NCI-H510A (cell line): Measurements from ENCODE around the gene IRAK1.

Source experiments
- DNase-seq: peaks from one replicate; lab custom pipeline; 2025; lab: John Stamatoyannopoulos, UW

IRAK1 gene

DNA sequence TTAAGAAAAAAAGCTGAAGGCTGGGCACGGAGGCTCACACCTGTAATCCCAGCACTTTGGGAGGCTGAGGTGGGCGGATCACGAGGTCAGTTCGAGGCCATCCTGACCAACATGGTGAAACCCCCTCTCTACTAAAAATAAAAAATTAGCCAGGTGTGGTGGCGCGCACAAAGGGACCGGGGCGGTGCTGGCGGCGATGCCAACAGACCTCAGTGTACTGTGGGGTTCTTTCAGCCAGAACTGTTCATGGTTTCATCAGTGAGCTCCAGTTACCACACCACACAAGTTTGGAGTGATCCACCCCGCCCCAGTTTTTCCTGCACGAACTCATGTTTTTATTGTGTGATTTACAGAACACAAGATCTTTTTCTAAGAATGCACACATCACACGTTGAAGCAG lies 21.2 kb upstream of the IRAK1 start:
- DNase-seq, result no peak

DNA sequence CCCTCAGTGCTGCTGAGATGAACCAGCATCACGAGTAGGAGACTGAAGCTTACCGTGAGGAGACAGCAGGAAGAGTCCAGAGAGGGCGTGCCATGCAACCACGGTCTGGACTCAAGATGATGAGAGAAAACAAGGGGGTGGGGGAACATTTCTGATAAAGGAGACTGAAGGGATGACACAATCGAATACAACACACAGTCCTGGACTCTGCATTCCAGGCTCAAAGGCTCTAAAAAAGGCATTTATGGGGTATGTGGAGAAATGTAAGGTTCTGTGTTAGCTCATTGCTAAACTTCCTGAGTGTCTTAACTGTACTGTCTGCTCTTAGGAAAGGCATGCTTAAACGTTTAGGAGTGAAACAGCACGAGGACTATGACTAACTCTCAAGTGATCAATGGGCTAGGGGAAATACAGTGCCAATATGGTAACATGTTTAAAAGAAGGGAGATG lies 20.6 kb upstream of the IRAK1 start:
- no peak for DNase-seq

DNA sequence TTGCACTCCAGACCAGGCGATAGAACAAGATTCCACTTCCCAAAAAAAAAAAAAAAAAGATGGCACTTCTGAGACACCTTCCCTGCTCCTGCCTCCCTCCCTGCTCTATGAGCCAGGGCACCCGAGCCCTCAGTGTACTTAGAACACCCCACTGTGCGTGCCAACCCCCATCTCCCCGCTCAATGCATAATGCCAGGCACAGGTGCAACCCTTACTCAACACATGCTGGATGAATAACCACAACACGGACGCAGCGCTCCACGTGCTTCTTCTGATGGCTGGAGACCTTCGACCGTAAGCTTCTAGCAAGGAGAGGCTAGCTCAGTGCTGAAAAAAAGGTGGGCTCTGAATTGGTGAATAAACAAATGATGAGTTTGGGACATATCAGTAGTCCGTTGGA lies 19.9 kb upstream of the IRAK1 start:
- no peak for DNase-seq

GRCh38 chrX:154038656-154039055 lies 19.0 kb upstream of the IRAK1 start:
- no peak for DNase-seq

DNA sequence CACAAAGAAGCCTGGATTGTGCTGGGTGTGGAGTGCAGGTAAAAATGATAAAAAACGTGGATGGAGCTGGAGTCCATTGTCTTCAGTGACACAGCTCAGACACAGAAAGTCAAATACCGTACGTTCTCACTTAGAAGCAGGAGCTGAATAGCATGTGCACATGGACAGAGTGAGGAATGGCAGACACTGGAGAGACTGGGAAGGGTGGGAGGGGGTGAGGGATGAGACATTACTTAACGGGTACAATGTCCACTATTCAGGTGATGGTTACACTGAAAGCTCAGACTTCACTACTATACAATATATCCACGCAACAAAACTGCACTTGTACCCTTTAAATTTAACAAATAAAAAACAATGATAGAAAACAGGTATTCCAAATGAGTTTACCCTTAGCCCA lies 18.1 kb upstream of the IRAK1 start:
- no peak for DNase-seq

DNA sequence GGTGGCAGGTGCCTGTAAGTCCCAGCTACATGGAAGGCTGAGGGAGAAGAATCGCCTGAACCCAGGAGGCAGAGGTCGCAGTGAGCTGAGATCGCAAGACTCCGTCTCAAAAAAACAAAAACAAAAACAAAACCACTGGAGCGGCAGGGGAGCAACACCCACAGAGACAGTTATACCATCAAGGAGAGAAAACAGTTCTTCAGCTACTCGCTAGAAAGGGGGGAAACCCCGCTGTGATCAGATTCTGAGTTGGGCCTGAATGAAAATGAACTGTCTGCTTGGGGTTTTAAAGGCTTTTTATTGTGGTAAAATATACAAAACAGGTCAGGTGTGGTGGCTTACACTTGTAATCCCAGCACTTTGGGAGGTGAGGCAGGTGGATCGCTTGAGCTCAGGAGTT lies 16.8 kb upstream of the IRAK1 start:
- no peak for DNase-seq

GRCh38 chrX:154033848-154034247 lies 14.1 kb upstream of the IRAK1 start:
- DNase-seq, result no peak

DNA sequence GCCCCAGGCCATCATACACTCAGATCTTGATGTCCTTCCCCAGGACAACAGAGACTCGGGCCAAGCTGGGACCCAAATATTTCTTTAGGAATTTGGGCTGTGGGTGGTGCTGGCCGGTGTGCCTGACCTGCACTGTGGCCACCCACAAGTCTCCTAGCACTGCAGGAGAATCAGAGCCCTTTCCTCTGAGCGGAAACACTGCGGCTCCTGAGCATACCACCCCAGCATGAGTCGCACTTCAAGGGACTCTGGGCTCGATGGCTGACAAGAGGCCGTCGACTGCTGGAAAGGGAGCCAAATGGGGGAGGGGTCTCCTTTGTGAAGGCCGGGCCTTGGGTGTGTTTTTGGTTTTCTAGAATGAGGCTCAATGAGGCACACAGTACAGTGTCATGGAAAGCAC lies 13.0 kb upstream of the IRAK1 start:
- no peak for DNase-seq

- DNase-seq, result no peak
Observed at GRCh38 chrX:154032160-154032559, 12.5 kb upstream of the IRAK1 start.

DNA sequence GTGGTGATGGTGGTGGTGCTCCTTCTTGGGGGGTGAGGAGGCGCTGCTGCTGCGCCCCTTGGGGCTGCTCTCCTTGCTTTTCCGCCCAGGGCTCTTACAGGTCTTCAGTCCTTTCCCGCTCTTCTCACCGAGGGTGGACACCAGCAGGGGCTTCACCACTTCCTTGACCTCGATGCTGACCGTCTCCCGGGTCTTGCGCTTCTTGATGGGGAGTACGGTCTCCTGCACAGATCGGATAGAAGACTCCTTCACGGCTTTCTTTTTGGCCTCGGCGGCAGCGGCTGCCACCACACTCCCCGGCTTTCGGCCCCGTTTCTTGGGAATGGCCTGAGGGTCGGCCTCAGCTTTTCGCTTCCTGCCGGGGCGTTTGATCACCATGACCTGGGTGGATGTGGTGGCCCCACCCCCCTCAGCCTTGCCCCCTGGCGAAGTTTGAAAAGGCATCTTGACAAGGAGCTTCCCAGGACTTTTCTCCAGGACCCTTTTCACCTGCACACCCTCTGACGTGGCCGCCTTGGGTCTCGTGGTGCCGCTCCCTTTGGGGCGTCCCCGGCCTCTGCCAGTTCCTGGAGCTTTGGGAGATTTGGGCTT lies 11.1 kb upstream of the IRAK1 start:
- no peak for DNase-seq

GRCh38 chrX:154030266-154030665 lies 10.6 kb upstream of the IRAK1 start:
- DNase-seq, result no peak

DNA sequence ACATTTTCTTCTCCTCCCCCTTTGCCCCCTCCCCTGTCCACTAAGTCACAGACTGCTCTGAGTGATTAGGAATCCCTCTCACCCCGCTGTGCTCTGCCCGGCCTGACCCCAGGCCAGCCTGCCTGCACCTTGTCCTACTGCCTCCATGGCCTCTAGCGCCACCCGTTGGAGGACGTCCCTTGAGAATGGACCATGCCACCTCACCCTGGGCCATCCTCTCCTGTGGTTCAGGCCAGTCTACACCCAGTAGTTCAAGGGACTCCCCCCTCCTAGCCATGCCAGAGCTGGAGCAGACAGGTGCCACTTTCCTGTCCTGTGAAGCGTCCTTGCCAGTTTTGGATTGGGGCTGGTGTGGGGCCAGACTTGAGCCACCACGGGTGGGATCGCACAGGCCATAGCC lies 9.7 kb upstream of the IRAK1 start:
- DNase-seq, result no peak

DNA sequence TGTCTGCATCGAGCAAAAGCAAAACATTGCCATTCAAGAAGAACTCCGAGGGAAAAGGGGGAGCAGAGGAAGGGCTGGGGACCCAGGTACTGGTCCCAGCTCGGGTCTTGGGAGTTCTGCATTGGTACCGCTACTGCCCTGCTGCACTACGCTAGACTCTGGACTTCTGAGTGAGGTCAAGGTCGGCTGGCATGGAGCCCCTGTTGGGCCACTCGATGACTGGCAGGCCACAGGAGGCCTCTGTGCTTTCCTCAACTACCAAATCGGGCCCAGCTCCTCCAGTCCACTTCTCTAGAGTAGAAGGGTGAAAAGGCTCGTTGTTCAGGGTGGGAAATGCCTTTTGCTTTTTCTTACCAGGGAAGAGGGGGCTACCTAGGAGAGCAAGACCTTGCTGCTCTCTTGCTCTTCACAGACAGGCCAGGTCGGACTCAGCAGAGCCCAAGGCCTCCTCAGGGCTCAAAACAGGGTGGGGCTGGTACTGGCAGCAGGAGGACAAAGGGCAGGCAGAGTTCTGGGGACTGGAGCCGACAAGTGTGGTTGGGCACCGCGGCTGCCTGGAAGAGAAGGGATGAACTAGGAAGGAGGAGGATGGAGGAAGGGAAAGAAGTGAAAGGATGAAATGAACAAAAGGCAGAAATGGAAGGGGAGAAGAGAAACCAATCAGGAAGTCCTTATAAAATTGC lies 8.9 kb upstream of the IRAK1 start:
- no peak for DNase-seq

DNA sequence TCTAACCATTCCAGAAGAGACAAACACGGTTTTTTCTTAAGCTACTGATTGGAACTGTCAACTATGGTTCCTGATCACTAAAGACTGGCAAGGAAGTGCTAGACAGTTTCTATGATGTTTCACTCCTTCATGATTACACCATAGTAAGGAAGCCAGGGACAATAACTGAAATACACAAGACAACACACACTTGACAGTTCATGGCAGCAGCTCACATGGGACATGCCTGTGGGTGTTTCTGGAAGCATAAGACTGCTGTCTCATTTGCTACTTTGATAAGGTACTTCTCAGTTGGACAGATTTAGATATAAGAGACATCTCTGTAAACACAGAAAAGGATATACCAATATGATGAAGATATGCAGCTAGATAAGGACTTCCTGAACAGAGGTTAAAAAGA lies 8.3 kb upstream of the IRAK1 start:
- no peak for DNase-seq

DNA sequence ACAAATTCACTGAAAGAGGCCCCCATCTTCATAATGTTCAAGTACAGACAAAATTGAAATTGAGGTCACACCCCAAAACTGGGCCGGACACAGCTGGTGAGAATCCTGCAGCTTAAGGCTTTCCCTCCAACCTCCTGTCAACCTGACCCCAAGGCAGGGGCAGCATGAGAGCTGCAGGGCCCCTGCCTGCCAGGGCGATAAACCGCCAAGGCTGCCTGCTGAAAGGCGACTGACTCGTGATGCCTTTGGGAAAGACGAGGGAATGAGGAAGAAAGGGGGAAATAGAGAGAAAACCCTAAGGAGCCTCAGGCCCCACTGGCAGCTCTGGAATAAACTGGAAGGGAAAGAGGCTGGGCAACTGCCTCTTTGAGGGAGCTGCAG lies 7.3 kb upstream of the IRAK1 start:
- no peak for DNase-seq

DNA sequence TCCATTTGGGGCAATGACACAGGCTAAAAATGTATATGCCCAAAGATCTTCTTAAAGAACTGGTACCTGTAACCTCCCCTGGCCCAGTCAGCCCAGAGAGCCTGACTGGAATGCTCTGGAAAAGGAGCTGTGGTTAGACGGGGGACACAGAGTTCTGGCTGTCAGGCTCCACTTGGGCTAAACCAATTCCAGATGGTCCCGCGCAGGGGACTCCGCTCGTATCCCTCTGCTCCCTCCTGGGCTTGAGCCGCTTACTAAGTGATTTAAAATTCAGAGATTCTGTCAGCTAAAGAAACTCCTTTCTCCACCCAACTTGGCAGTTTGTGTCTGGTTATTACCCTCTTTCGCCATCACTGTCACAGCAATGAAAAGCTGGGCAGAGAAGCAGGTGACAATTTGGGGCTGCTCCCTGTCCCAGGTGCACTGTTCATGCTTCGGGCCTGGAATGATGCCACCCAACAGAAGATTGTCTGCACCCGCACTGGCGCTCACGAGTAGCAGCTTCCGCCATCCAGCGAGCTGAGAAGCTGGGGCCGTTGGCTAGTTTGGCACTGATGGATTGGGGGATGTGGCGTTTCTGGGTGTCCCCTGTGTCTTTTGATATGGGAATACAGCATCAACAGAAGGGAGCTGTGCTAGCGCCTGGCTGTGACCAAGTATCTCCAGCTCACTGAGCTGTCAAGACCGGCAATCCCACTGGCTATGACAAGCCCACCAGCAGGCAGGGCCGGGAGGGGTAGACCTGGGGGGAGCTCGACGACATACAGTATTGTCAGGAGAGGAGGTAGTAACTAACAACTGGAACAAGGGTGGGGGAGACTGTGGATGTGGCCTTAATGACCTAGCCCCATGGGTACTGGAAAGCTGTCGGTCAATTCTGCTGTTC lies 6.7 kb upstream of the IRAK1 start:
- no peak for DNase-seq

DNA sequence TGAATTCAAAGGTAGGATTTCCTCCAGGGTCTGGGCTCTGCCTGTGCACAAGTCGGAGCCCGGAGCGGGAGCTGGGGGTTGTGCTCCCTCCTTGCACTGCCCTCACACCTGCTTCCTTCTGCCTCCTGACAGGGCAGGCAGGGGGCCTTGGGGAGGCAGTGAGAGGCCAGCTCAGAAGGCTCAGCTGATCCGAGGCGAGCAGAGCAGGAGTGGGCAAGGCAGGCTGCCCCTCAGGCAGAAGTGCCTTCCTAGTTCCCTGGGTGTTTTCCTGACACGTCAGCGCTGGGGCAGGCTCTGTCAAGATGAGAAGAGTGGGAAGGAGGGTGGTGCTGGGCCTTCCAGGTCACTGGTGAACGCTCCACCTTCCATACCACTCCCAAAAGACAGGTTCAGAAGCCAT lies 5.5 kb upstream of the IRAK1 start:
- DNase-seq, result no peak

- DNase-seq, result no peak
Observed at GRCh38 chrX:154024271-154024670, 4.6 kb upstream of the IRAK1 start.

GRCh38 chrX:154023276-154024000 lies 3.7 kb upstream of the IRAK1 start:
- no peak for DNase-seq

GRCh38 chrX:154022108-154022507 lies 2.4 kb upstream of the IRAK1 start:
- DNase-seq, result no peak

DNA sequence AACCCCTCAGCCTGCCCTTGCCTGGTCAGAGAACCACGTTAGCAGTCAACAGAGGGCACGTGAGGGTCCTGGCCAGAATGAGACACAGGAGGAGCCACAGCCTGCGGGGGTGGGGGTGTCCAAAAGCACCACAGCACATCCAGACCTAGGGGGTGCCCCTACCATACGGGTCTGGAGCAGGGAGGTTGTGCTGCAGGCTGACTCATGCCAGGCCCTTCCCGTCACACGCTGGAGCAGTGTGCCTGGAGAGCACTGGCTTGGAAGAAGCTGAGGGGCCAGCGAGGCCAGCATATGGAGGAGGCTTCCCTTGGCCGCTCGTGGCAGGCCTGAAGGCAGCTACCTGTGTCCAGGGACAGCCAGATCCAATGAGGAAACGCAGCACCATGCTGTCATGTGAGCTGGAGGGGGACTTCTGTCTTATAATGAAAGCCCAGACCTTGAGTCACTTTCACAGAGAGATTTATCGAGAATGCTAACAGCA lies 1.5 kb upstream of the IRAK1 start:
- DNase-seq, result no peak

DNA sequence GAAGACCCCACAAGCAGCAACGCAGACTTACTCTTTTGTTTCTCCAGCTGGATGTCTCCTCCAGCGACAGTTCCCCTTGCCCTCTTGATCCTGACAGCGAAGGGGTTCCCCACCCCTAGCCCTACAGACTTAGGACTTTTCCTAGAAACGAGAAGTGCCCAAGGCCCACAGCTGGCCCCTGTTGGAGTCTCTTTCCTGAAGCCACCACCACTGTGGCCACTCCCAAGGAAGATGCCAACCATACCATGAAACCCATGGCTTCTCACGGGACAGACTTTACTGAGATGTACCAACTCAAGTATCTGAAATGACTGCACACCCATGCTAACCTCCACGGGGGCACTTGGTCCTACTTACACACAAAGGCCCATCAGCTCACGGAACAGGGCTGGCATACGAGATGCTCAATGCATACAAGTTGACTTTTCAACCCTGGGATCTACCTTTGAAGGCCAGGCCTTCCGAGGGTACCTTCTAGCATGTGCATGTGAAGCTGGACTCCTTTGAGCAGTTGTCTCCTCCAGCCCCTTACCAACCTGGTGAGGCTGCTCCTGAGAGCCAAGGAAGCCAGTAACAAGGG lies 924 bp upstream of the IRAK1 start:
- DNase-seq, result no peak
